Omental fat pad (tissue), 4 donors: Measurements from ENCODE around the gene GIPC2. TPM values are rescaled to one million over a fixed set of nuclear protein-coding genes. Genes with fewer than 3 reads are reported as not detected.

Experiments
- ATAC-seq: fragments of 150-250 bp; one replicate; pipeline ENCODE4 v1.9.1; 2016; ENCODE audit warnings: mild to moderate bottlenecking, moderate library complexity; ENCODE audit not compliant: low FRiP score
- DNase-seq: peaks from one replicate; pipeline ENCODE4 v3.0.0-alpha.2; 2019; ENCODE audit warnings: low spot score
- CTCF ChIP-seq, 3 donors: fragments of 450-650 bp; IDR thresholded peaks; one replicate each; pipeline ENCODE4 v1.5.1; 2016 to 2017; ENCODE audit warnings: antibody characterized with exemption in 3 of 3, mild to moderate bottlenecking in 3 of 3, moderate library complexity in 2 of 3
- total RNA-seq, 4 donors: library from RNA; depleted of rRNA; stranded (reverse); fragments of >200 nt; gene quantifications; one replicate each; pipeline ENCODE4 v1.1.0, GENCODE V29; 2016

Gene GIPC2
- total RNA-seq, 4 donors from 2014 or later = 1.4 to 15.9 (median 3.1) TPM

- TF ChIP-seq CTCF (IDR thresholded peaks at IDR 0.05) = no peak
- DNase-seq = no peak
- ATAC-seq = no peak
These were observed 76.6 kb downstream of the GIPC2 start for GRCh38 chr1:78122389-78122788.

GRCh38 chr1:78126506-78126905 lies 80.7 kb downstream of the GIPC2 start:
- DNase-seq (no peak), ATAC-seq (no peak)
- no peak for TF ChIP-seq CTCF (IDR thresholded peaks at IDR 0.05)

- no peak for TF ChIP-seq CTCF (IDR thresholded peaks at IDR 0.05)
- ATAC-seq (no peak), DNase-seq (no peak)
These were observed 86.6 kb downstream of the GIPC2 start for GRCh38 chr1:78132174-78132947.

GRCh38 chr1:78132948-78133322 lies 87.2 kb downstream of the GIPC2 start:
- no peak for DNase-seq
- ATAC-seq = no peak
- no peak for TF ChIP-seq CTCF (IDR thresholded peaks at IDR 0.05)

GRCh38 chr1:78136680-78137079 lies 90.9 kb downstream of the GIPC2 start:
- no peak for DNase-seq
- no peak for ATAC-seq
- no peak for TF ChIP-seq CTCF (IDR thresholded peaks at IDR 0.05)

GRCh38 chr1:78141531-78142231 lies 95.9 kb downstream of the GIPC2 start:
- ATAC-seq = no peak
- TF ChIP-seq CTCF (IDR thresholded peaks at IDR 0.05) = no peak
- DNase-seq = no peak

- no peak for TF ChIP-seq CTCF (IDR thresholded peaks at IDR 0.05)
These were observed 97.0 kb downstream of the GIPC2 start for GRCh38 chr1:78142736-78143135.

More at GRCh38 chr1:78142736-78143135, 97.0 kb downstream of the GIPC2 start:
- DNase-seq (no peak), ATAC-seq (no peak)
